ENCODE results near the gene INVS.
"Not testable (repeated sequence)": the region's sequence is repeated elsewhere in the genome, so short reads cannot be mapped to it uniquely, and the experiment has no call there.

INVS gene

DNA sequence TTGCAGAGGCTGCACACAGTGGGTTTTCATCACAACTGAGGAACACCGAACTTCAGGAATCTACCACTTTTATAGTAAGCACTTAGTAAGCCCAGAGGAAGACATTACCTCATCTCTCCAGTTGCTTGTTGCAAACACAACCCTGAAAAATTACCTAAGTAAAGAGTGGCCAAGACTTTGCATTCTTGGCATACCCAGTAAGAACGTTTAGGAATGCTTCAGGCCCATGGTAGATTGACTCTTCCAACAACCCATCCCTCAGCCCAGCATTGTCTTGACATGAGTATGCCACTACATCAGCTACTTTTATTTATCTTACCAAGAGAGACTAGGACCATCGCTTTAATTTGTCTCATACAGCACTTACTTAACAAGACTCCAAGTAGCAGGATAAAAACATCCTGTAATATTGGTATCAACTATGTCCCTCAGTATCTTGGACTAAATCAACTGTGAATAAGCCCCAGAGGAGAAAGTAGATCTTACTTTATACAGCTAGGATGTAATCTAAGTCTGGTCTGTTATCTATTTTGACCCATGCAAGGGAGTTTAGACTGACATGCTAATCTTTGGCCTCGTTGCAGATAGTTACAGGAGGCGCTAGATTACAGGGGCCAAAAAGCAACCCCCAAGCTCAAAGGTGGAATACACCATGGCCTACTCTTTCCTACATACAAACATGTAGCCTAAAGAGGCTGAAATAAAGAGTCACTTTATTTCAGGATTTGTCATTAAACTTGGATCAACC lies 114.9 kb downstream of the INVS start:
- H3K27ac Mint-ChIP-seq = no peak overlapping the region
- H3K4me1 Mint-ChIP-seq (ENCODE audit: low read depth) = peaks cover 15% of the 10 kb centered on the region
- H3K36me3 Mint-ChIP-seq (ENCODE audit: low read depth) = peaks cover 4% of the 10 kb centered on the region
- no peaks in the 10 kb centered on the region for H3K27me3 Mint-ChIP-seq
- DNase-seq = no peak
- H3K9me3 Mint-ChIP-seq = no peaks in the 10 kb centered on the region
- no peak overlapping the region for H3K4me3 Mint-ChIP-seq

DNA sequence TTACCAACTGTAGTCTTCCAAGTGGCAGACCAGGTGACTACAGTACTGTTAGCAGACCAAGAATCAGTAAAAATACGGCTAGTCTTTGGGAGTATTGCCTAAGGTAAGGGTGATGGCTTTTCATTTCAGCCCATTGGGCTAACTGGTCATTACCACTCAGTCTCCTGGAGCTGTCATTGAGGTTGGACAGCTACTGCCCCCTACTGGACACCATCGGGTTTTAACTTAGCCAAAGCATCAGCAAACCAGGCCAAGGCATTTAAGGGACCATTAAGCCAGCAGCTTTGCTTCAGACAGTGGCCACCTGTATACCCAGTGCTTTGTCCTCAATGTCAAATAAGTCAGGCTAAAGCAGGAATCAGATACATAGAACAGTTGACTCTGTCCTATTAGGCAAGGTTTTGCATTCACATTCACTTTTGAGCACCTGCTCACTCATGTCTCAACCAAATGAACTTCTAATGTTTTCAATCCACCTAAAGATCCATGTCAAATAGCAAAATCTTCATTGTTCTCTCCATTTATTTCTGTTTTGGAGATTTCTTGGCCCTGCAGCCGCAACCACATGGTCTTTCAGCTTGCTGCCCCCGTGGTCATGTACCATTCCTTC lies 117.2 kb downstream of the INVS start:
- H3K36me3 Mint-ChIP-seq (ENCODE audit: low read depth) = peaks cover 2% of the 10 kb centered on the region
- no peaks in the 10 kb centered on the region for H3K9me3 Mint-ChIP-seq
- H3K27ac Mint-ChIP-seq = no peak overlapping the region
- H3K4me1 Mint-ChIP-seq (ENCODE audit: low read depth) = peaks cover 8% of the 10 kb centered on the region
- peak; percentile 60 for DNase-seq
- H3K4me3 Mint-ChIP-seq = no peak overlapping the region
- no peaks in the 10 kb centered on the region for H3K27me3 Mint-ChIP-seq

DNA sequence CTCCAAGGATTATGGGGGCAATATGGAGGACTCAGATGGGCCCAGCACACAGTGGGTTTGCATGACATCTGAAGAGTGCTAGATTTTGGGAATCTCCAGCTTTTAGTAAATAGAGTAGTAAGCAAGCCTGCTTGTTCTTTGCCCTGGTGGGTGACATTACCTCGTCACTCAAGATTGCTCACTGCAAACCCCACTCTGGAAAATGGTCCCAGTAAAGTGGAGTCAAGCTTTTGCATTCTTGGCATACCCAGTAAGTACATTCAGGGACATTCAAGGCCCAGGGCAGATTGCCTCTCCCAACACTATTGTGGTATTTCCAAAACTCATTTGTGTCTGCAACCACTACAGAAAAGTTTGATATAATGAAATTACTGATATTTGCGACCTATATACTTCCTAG lies 118.5 kb downstream of the INVS start:
- Mint-ChIP-seq H3K9me3 (no peaks in the 10 kb centered on the region), H3K27me3 (no peaks in the 10 kb centered on the region), H3K27ac (no peak overlapping the region), H3K4me1 (ENCODE audit: low read depth) (peaks cover 8% of the 10 kb centered on the region), H3K4me3 (no peak overlapping the region), H3K36me3 (ENCODE audit: low read depth) (peaks cover 2% of the 10 kb centered on the region)
- DNase-seq = no peak

DNA sequence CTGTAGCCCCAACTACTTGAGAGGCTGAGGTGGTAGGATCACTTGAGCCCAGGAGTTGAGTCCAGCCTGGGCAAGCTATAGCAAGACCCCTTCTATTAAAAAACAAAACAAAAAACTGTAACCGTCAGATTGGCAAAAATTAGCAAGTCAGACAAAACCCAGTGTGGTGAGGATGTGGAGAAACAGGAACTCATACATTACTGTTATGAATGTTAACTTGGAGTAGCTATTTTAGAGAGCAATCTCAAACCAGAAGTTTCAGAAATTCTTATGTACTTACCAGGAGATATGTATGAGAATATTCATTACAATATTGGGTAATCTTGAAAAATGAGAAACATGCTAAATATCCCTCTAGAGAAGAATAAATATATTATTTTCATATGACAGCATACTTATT lies 120.3 kb downstream of the INVS start:
- Mint-ChIP-seq H3K4me1 (ENCODE audit: low read depth) (peaks cover 8% of the 10 kb centered on the region), H3K4me3 (no peak overlapping the region), H3K27ac (peak overlapping the region; percentile 44), H3K9me3 (no peaks in the 10 kb centered on the region), H3K27me3 (no peaks in the 10 kb centered on the region), H3K36me3 (ENCODE audit: low read depth) (peaks cover 2% of the 10 kb centered on the region)
- DNase-seq = no peak

DNA sequence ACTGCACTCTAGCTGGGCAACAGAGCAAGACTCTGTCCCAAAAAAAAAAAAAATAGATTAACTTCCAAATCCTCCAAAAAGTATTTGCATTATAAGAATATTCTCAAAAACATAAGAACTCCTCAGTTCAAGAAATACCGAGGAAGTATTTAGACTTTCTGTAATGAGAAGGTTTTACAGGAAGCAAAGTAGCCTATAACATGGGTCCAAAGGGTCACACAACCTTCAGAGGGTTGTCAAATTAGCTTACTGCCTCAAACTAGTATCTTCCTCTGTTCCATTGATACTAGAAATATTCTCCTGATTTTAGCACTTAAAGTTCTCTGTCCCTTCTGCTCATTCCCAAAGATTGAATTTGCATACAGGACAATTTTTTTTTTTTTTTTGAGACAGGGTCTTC lies 121.9 kb downstream of the INVS start:
- no peaks in the 10 kb centered on the region for H3K9me3 Mint-ChIP-seq
- peaks cover 1% of the 10 kb centered on the region for H3K36me3 Mint-ChIP-seq (ENCODE audit: low read depth)
- no peak for DNase-seq
- no peaks in the 10 kb centered on the region for H3K27me3 Mint-ChIP-seq
- H3K4me1 Mint-ChIP-seq (ENCODE audit: low read depth) = peaks cover 8% of the 10 kb centered on the region
- no peak overlapping the region for H3K27ac Mint-ChIP-seq
- H3K4me3 Mint-ChIP-seq = no peak overlapping the region

DNA sequence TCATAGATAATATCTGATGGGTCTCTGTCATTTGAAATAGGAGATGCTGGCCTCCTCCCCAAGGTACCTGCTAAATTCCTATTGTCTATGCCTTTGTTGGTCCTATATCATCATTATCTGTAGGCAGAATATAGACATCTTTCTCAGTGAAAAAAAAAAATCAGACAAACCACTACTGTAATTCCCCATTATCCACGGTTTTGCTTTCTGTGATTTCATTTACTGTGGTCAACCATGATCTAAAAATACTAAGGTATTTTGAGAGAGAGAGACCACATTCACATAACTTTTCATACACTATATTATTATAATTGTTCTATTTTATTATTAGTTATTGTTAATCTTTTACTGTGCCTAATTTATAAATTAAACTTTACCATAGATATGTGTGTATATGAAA lies 122.5 kb downstream of the INVS start:
- H3K4me1 Mint-ChIP-seq (ENCODE audit: low read depth) = peaks cover 8% of the 10 kb centered on the region
- H3K27me3 Mint-ChIP-seq = no peaks in the 10 kb centered on the region
- H3K9me3 Mint-ChIP-seq = no peaks in the 10 kb centered on the region
- no peak overlapping the region for H3K27ac Mint-ChIP-seq
- peaks cover 6% of the 10 kb centered on the region for H3K36me3 Mint-ChIP-seq (ENCODE audit: low read depth)
- no peak for DNase-seq
- H3K4me3 Mint-ChIP-seq = no peak overlapping the region

DNA sequence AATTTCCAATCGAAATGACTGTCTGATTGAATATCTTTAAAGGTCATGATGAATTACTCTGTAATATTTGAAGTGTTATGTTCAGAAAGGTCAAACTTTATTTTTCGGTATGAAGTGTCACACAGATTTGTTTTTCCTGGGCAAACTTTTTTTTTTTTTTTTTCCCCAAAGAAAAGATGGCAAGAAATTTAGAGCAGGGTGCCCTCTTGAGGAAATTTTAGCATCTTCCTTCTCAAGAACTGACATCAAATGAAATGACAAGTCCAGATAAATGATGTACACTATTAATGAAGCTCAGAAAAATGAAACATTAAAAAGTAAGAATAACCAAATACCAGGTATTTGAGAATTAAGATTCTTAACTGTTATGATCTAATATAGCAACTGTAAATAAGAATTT lies 123.6 kb downstream of the INVS start:
- Mint-ChIP-seq H3K4me3 (no peak overlapping the region), H3K27me3 (no peaks in the 10 kb centered on the region), H3K9me3 (no peaks in the 10 kb centered on the region), H3K36me3 (ENCODE audit: low read depth) (peaks cover 18% of the 10 kb centered on the region), H3K27ac (no peak overlapping the region), H3K4me1 (ENCODE audit: low read depth) (peaks cover 8% of the 10 kb centered on the region)
- DNase-seq = no peak

DNA sequence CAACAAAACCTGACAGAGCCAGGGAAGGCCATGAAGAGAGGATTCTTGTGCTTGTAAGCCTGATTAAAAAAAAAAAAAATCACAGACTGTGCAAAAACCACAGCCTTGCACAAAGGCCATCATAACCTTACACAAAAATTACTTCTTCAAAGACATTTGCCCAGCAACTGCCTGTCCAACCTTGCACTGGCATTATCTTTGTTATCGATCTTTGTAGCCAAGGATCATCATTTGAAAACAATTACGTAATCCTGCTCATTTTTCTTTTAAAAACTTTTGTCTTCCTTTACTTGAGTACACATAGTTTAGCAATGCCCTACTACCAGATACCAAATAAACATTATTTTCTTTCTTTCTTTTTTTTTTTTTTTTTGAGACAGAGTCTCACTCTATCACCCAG lies 128.6 kb downstream of the INVS start:
- Mint-ChIP-seq H3K27ac (no peak overlapping the region), H3K27me3 (no peaks in the 10 kb centered on the region), H3K36me3 (ENCODE audit: low read depth) (peaks cover 59% of the 10 kb centered on the region), H3K9me3 (peaks cover 2% of the 10 kb centered on the region), H3K4me1 (ENCODE audit: low read depth) (no peaks in the 10 kb centered on the region), H3K4me3 (no peak overlapping the region)
- DNase-seq = no peak

DNA sequence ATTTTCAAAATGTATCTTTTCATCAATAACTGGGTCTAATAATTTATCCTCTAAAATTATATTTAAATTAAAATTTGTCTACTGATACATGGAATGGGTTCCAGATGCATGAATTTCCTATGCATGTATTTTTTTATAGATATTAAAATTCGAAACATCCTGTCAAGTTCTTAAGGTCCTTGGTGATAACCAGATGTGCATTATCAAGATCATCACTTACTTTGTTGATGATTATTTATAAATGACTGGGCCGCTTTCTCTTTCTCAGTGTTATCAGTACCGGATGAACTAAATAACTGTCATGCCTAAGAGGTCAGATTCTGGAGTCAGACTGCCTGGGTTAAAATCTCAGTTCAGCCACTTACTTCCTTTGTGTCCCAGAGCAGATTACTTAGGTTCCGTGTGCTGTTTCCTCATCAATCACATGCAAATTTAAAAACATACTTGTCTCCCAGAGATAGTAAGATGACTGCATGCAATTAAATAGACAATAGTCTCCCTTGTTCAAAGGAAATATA lies 129.4 kb downstream of the INVS start:
- H3K36me3 Mint-ChIP-seq (ENCODE audit: low read depth) = peaks cover 66% of the 10 kb centered on the region
- no peak for DNase-seq

DNA sequence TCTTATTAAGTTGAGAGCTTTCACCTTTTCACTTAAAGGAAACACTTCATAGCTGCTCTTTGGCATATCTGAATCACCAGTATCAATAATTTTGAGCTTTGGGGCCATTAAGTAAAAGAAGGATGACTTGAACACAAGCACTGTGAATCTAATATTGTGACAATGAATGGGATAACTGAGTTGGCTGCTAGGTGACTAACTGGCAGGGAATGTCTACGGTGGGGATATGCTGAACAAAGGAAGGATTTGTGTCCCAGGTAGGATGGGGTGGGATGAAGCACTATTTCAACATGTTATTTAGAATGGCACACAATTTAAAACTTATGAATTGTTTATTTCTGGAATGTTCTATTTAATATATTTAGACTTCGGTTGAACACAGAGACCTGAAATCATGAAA lies 130.1 kb downstream of the INVS start:
- no peak for DNase-seq
- peak overlapping the region; percentile 3 for H3K27ac Mint-ChIP-seq
- H3K27me3 Mint-ChIP-seq = no peaks in the 10 kb centered on the region
- H3K4me1 Mint-ChIP-seq (ENCODE audit: low read depth) = no peaks in the 10 kb centered on the region
- H3K9me3 Mint-ChIP-seq = peaks cover 2% of the 10 kb centered on the region
- peaks cover 74% of the 10 kb centered on the region for H3K36me3 Mint-ChIP-seq (ENCODE audit: low read depth)
- no peak overlapping the region for H3K4me3 Mint-ChIP-seq

More for the DNA sequence above, 129.4 kb downstream of the INVS start:
- Mint-ChIP-seq H3K4me1 (ENCODE audit: low read depth) (no peaks in the 10 kb centered on the region), H3K9me3 (peaks cover 2% of the 10 kb centered on the region), H3K4me3 (no peak overlapping the region), H3K27me3 (no peaks in the 10 kb centered on the region), H3K27ac (no peak overlapping the region)

DNA sequence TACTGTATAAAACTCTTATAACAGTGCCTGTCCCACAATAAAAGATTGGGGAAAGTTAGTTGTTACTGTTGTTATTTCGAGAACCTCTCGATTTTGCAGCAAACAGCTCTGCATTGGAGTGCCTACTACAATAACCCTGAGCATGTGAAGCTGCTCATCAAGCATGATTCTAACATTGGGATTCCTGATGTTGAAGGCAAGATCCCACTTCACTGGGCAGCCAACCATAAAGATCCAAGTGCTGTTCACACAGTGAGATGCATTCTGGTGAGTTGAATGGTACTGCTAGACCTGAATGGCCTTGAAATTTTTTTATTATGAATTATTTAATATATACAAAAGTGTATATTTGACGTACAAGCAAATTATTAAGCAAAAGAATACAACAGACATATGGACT lies 130.5 kb downstream of the INVS start:
- Mint-ChIP-seq H3K9me3 (peaks cover 2% of the 10 kb centered on the region), H3K36me3 (ENCODE audit: low read depth) (peaks cover 78% of the 10 kb centered on the region), H3K4me3 (no peak overlapping the region), H3K27ac (no peak overlapping the region), H3K27me3 (no peaks in the 10 kb centered on the region), H3K4me1 (ENCODE audit: low read depth) (no peaks in the 10 kb centered on the region)
- no peak for DNase-seq

DNA sequence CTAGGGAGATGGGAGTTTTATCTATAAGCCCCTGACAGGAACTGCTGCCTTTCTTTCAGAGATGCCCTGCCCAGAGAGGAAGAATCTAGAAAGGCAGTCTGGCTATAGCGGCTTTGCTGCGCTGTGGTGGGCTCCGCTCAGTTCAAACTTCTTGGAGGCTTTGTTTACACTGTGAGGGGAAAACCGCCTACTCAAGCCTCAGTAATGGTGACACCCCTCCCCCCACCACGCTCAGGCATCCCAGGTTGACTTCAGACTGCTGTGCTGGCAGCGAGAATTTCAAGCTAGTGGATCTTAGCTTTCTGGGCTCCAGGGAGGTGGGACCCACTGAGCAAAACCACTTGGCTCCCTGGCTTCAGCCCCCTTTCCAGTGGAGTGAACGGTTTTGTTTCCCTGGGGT lies 137.9 kb downstream of the INVS start:
- not testable (repeated sequence) for H3K27me3 Mint-ChIP-seq; H3K27ac Mint-ChIP-seq; H3K4me3 Mint-ChIP-seq; DNase-seq; H3K9me3 Mint-ChIP-seq; H3K4me1 Mint-ChIP-seq (ENCODE audit: low read depth)
- peaks cover 81% of the 10 kb centered on the region for H3K36me3 Mint-ChIP-seq (ENCODE audit: low read depth)

DNA sequence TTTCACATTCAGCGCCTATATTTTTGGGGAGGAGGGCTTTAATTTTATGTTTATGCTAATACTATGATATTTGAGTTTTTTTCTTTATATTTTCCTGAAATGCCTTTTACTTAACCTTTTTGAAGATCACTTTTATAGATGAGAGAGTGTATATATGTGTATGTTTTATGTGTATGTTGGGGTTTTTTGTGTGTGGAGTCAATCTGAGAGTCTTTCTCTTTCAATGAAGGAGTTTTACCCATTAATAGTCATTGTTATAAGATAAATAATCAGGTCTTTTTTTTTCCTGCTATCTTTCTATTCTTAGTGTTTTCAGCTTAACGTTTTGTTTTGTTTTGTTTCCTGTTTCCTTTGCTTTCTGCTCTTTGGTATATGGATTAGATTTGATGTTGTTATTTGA lies 141.5 kb downstream of the INVS start:
- Mint-ChIP-seq H3K27ac (no peak overlapping the region), H3K27me3 (no peaks in the 10 kb centered on the region), H3K4me3 (no peak overlapping the region), H3K36me3 (ENCODE audit: low read depth) (peaks cover 67% of the 10 kb centered on the region), H3K4me1 (ENCODE audit: low read depth) (no peaks in the 10 kb centered on the region), H3K9me3 (peaks cover 5% of the 10 kb centered on the region)
- no peak for DNase-seq

DNA sequence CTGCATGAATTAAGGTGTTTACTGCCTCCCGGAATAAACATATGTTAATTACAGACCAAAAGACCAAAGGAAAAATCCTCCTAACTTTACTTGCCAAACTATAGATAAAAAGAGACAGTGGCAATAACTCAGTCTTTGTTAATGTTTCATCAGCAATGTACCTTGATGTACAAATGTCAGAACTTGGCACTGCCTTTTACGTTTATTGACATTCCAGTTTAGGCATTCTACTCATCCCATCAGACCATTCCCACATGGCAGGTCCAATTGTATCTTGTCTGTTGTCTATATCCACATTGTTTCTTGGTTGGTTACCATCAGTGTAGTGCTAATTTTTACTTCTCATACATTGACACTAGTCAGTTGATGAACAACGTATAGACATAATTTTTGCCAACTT lies 168.2 kb downstream of the INVS start:
- no peak for DNase-seq
- Mint-ChIP-seq H3K27ac (no peak overlapping the region), H3K4me1 (ENCODE audit: low read depth) (no peaks in the 10 kb centered on the region), H3K27me3 (no peaks in the 10 kb centered on the region), H3K9me3 (no peaks in the 10 kb centered on the region), H3K36me3 (ENCODE audit: low read depth) (peaks cover 55% of the 10 kb centered on the region), H3K4me3 (no peak overlapping the region)

DNA sequence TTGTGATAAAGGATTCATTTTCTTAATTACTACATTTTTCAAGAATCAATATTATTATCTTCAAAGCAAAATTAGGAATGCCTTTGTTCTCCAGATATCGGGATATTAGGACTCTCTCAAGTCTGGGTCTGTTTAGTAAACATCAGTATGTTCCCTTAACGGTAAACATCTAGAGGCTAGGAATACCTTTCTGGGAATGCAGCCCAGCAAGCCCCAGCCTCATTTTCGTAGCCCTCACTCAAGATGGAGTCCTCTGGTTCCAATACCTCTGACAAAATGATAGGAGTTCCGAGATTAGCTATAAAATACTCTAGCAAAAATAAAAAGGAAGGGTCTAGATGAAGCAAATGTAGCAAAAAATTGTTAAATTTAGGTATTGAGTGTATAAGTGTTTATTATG lies 169.2 kb downstream of the INVS start:
- Mint-ChIP-seq H3K9me3 (no peaks in the 10 kb centered on the region), H3K27ac (no peak overlapping the region), H3K4me1 (ENCODE audit: low read depth) (no peaks in the 10 kb centered on the region), H3K27me3 (no peaks in the 10 kb centered on the region), H3K4me3 (no peak overlapping the region), H3K36me3 (ENCODE audit: low read depth) (peaks cover 57% of the 10 kb centered on the region)
- DNase-seq = no peak

All from activated T-cell treated with anti-CD3 and anti-CD28 coated beads, Interleukin-2, amount 50 U/mL, for 24 hours (primary cell).